GM21619 (cell line): ENCODE results near the gene TNRC6B.
"Not testable (repeated sequence)": the region's sequence is repeated elsewhere in the genome, so short reads cannot be mapped to it uniquely, and the experiment has no call there.

Experiments
- ATAC-seq: cut with Tn5 transposase; IDR thresholded peaks from one replicate; pipeline ENCODE4 v1.9.1; 2021; ENCODE audit not compliant: unreplicated experiment

The TNRC6B gene

GRCh38 chr22:40346185-40347118 is 168.7 kb downstream of the TNRC6B start, which contains the start of gene ADSL:
Gene ADSL, plus strand, starts transcription at chr22:40346500. Its CDS starts 59 bp downstream, at chr22:40346559.
- peak; percentile 80 for ATAC-seq

- ATAC-seq, result no peak
Observed at GRCh38 chr22:40347300-40347699, 169.6 kb downstream of the TNRC6B start.

- no peak for ATAC-seq
Observed at GRCh38 chr22:40348025-40348658, 170.4 kb downstream of the TNRC6B start.

- ATAC-seq, result no peak
Observed at GRCh38 chr22:40352763-40353162, 175.0 kb downstream of the TNRC6B start.

GRCh38 chr22:40361100-40361499 is 183.4 kb downstream of the TNRC6B start:
- no peak for ATAC-seq

GRCh38 chr22:40363059-40363458 is 185.3 kb downstream of the TNRC6B start:
- no peak for ATAC-seq

GRCh38 chr22:40364431-40364830 is 186.7 kb downstream of the TNRC6B start:
- ATAC-seq, result no peak

- ATAC-seq, result no peak
Observed at GRCh38 chr22:40366068-40366467, 188.3 kb downstream of the TNRC6B start.

GRCh38 chr22:40367342-40367741 is 189.6 kb downstream of the TNRC6B start:
- ATAC-seq, result no peak

GRCh38 chr22:40368016-40368415 is 190.3 kb downstream of the TNRC6B start:
- ATAC-seq, result no peak

- no peak for ATAC-seq
Observed at GRCh38 chr22:40368836-40369235, 191.1 kb downstream of the TNRC6B start.

- no peak for ATAC-seq
Observed at GRCh38 chr22:40374567-40374966, 196.8 kb downstream of the TNRC6B start.

GRCh38 chr22:40376149-40376548 is 198.4 kb downstream of the TNRC6B start:
- ATAC-seq, result no peak

GRCh38 chr22:40377931-40378330 is 200.2 kb downstream of the TNRC6B start:
- no peak for ATAC-seq

GRCh38 chr22:40378448-40378847 is 200.7 kb downstream of the TNRC6B start:
- ATAC-seq, result not testable (repeated sequence)

GRCh38 chr22:40381461-40381860 is 203.7 kb downstream of the TNRC6B start:
- no peak for ATAC-seq

- no peak for ATAC-seq
Observed at GRCh38 chr22:40383905-40384304, 206.2 kb downstream of the TNRC6B start.

GRCh38 chr22:40385036-40385782 is 207.5 kb downstream of the TNRC6B start:
- ATAC-seq, result no peak
